GM18505 (cell line): Measurements from ENCODE around the gene NTRK2.

Source experiments
- ATAC-seq: cut with Tn5 transposase; IDR thresholded peaks from one replicate; pipeline ENCODE4 v1.9.1; 2021; ENCODE audit not compliant: unreplicated experiment
- POLR2A ChIP-seq: IDR thresholded peaks from 4 replicates; pipeline ENCODE4 v1.6.1; 2011; ENCODE audit warnings: borderline replicate concordance; ENCODE audit not compliant: insufficient read depth, insufficient read length; ENCODE audit errors: extremely low read depth

The NTRK2 gene

DNA sequence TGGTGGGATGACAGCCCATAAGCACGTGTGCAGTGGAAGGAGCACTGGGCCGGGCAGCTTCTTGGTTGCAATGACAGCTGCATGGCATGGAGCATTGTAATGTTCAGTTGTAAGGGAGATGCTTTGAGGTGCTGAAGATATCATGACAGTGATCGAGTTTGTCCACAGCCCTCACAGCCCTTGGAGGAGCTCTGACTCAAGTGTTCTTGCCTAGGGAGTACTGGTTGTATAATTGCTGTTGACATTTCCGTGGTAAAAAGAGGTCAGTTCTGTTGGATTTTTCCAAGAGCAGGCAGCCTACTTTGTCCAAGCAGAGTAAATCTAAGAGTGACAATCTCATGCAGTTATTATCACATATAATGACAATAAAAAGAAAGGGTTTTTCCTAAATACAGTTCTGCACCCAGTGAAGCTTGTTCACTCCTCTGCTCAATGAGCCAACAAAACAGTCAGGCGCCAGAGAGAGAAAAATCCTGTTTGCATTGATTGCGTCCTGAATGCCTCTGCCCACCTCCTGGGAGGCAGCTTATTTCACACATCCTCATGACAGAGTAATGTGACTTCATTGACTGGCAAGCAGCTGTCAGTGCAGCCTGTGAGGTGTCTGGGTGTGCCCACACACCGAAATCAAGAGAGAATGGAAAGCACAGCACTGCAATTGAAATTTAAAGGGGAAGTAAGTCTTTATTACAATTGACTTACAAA lies 248.0 kb downstream of the NTRK2 start:
- no peak for TF ChIP-seq POLR2A
- ATAC-seq, result no peak

DNA sequence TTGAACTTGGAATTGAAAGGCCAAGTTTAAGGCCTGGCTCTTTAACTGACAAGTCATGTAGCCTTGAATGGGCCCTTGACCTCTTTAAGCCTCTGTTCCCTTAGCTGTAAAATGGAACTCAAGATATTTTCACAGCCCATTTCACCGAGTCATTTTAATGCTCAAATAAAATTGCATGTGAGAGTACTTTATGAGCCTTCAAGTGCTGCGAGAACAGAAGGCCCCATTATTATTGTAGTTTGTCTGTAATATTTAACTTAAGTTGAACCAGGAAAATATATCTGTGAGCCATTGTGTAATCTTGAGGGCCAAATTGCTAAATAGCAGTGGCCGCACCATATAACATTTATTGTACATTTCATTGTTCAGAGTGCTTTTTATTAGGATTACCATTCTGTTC lies 249.9 kb downstream of the NTRK2 start:
- ATAC-seq, result no peak
- no peak for TF ChIP-seq POLR2A

DNA sequence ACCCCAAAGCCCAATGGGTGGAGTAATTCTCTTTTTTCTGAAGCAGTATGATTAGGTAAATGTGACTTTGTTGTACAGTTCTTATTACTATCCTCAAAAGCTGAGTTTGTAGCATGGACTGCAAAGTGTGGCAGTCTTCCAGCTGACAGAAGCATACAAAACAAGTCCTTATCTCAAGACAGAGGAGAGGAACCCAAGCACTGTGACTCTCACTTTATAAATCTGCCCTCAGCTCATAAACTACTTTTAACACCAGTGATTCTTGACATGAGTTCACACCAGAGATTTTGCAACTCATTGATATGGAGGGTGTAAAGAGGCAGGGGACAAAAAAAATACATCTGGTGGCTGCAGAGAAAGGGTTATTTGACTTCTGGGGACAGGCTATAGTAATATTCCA lies 251.6 kb downstream of the NTRK2 start:
- no peak for TF ChIP-seq POLR2A
- no peak for ATAC-seq

DNA sequence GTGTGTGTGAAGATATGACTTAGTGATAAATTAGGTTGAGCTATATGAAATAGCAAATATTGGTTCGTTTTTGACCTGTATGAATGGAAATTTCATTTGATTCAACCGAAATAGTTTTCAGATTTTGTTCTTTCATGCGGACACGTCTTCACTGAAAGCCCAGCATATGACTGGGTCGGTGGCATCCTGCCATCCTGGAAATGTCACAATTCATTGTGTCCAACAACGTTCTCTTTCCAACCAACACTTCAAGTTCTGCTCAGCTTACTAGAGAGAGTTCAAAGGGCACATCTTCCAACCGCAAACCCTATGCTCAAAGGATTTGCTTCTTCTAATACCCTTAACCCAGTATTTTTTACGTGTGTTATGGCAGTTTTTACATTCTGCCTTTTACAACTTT lies 252.5 kb downstream of the NTRK2 start:
- ATAC-seq, result no peak
- no peak for TF ChIP-seq POLR2A

DNA sequence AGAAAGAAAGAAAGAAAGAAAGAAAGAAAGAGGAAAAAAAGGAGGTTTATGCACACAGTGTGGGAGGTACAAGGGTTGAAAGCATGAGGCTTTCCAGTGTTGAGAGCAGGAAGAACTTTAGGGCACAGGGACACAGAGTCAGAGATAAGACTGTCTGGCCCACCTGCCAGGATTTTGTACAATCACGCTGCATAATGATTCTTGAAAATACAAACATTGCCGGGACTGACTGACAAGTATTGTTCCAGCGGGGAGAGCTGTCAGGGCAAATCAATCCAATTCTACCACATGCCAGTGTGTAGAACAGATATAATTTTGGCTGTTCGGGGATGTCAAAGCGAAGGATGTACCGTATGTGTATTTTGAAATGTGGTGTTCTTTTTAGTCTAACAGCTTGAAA lies 254.7 kb downstream of the NTRK2 start:
- no peak for ATAC-seq
- TF ChIP-seq POLR2A, result no peak

DNA sequence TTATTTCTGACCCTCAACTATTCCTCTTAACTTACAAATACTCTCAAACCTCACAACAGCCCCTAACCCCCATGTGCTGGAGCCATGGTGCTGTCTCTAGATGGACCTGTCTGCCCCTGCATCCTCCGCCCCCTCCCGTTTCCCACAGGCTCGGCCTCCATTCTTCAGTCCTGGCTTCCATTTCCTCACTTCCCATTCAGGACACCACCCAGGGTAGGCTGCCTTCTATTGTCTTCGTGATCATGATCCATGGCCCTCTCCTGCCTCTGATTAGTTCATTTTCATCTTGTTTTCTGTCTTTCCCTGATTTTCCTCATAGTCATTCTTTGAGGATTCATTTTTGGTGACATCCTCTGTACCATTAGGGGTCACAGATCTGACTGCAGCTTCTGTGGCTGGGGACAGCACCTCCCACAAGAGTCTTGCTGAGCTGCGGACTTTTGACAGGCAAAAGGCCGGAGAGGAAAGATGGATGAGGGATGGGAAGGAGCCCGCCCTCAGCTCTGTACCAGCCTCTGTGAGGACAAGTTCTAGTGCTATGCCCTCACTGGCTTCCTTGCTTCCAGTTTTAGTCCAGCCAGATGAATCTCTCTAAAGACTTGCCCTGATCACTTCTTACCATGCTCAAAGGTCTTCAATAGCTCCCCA lies 255.8 kb downstream of the NTRK2 start:
- no peak for TF ChIP-seq POLR2A
- no peak for ATAC-seq

DNA sequence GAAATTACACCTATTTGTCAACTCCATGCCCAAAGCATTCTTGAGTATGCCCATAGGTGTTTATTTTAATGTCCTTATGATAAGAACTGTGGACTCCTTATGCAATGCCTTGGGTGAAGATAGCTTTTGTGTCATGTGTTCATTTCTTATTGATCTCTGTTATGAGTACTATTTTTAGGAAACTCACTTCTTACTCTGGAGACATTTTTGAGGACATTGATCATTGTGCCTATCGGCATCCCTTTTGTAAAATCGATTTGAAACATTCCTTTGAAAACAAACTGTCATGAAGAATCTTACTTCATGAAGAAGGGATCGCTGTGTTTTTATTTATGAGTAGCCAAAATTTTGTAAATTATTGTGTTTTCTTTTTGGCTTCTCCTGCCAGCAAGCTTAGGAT lies 257.3 kb downstream of the NTRK2 start:
- ATAC-seq, result no peak
- no peak for TF ChIP-seq POLR2A

DNA sequence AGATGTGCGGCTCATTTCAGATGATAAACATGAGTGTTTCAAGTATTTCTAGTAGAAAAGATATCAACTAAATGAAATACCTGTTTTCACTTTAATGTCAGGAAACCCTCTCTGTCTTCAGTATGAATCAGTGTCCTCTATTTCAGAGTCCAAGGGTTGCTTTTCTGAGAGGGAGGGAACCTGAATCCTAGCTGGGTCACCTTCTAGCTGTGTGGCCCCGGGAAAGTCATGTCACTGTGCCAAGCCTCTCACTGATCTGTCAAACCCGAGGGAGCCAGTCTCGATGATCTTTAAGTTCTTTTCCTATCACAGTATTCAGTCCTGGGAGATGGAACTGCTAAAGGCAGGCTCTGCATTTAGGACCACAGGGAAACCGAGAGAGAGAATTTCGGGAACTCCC lies 258.9 kb downstream of the NTRK2 start:
- no peak for ATAC-seq
- no peak for TF ChIP-seq POLR2A

DNA sequence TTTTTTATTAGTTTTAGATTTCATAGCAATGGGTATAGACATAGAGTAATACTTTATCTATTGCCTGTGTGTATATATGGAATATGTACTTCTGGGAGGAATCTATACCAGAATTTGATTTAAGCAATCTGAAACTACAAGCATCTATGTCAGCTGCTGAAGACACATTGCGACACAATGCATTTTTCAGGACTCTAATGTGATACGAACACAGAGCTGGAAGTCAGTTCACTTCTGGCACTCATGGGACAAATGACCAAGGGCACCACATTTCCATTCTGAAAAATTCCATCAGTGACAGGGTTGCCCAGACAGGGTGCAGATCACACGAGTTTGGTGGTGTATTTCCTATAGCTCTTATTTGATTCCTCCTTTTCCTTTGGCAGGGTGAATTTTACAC lies 259.5 kb downstream of the NTRK2 start:
- no peak for ATAC-seq
- TF ChIP-seq POLR2A, result no peak

DNA sequence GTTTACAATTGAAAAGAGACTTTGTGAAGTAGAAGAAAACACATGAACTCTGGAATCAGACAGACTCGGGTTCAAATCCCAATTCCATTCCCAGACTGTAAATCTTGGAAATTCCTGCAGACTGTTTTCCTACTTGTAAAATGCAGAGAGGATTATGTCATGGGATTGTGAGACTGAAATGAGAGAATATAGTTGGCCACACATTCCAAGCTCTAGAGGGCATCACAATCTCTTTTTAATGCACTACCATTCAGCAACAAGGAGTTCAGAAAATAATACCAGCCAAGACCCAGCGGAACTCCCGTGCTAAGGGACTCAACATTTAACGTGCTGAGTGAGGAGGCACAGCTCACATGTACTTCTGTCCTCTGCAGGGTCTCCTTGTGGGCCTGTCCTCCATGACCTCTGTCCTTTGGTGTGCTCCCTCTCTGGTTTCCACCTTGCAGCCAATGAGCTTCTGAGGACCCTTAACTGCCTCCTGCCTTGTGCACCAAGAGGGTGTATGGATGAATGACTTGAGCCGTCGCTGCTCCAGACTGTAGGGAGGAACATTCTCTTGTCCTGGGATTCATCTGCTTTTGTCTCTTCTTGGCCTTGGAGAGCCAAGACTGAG lies 263.5 kb downstream of the NTRK2 start:
- TF ChIP-seq POLR2A, result no peak
- ATAC-seq, result no peak

DNA sequence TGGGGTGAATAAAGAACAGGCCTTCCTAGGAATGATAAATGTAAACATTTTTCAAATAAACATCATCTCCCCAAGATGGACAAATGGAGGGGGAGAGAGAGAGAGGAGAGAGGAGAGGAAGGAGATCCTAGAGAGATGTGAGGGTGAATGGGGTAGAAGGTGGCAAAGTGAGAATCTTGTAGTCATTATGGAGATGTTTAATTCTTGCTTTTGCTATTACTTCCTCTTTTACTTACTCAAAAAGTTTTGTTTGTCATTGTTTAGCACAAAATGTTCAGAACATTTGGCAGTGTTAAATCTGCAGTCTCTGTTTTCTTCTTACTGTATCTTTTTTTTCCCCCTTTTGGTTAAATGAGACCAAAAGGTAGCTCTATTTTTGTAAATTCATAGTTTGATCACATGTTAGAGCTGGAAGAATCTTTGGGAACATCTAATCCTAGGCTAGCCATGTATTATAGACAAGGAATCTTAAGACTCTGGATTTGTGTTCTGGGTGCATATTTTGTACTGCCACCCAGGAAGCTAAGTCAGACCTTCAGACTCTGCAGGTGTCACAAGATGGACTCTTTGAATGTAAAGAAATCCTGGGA lies 266.1 kb downstream of the NTRK2 start:
- no peak for TF ChIP-seq POLR2A
- ATAC-seq, result no peak

DNA sequence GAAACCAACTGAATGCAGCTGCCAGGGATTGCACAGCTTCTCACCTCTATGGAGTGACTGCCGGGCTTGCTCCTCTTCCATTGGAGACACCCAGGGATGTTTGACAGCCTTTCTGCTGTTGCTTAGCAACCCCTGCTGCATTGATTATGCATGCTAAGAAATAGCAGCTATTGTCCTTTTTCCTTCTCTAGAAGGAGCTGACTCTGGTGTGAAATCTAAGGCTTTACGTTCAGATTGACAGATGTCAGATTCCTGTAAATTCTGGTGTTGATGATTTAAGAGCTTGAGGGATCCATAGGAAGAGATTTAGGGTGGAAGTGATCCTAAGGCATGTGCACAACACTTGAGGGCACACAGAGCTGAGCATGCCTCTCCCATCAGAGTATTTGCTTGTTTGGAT lies 267.7 kb downstream of the NTRK2 start:
- TF ChIP-seq POLR2A, result no peak
- no peak for ATAC-seq

DNA sequence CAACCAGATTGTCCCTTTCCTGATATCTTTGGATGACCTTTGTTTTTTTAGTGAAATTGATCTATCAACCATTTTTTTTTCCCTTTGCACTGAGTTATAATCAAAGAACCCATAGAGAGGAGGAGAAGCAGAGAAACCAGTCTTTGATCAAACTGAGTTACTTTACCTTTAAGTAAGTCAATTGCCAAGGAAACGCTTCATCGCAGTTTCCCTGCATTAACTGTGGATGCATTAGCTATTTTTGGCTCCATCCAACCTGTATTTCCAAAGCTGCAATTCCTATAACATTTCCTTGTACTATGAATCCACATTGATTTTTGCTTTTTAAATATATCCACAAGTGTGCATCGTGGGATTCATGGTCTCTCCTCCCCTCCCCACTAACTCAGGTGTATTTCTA lies 268.1 kb downstream of the NTRK2 start:
- no peak for ATAC-seq
- TF ChIP-seq POLR2A, result no peak

DNA sequence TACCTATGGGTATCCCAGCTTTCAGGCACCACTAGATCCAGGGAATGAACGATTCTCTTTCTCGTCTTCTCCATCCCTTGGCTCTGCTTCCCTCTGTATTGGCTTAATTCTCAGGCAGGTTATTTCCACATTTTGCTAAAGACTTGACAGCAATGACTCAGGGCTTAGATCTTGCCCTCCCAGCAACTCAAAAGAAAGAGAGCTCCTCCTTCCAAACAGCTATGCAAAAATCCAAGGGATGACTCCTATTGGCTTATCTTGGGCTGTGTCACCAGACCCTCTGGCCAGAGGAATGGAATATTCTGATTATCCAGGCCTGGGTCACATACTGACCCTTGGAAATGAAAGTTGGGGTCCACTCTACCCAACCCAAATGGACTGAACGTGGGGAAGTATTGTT lies 270.2 kb downstream of the NTRK2 start:
- TF ChIP-seq POLR2A, result no peak
- ATAC-seq, result no peak
